Measurements from ENCODE around the gene SKI.

The SKI gene

DNA sequence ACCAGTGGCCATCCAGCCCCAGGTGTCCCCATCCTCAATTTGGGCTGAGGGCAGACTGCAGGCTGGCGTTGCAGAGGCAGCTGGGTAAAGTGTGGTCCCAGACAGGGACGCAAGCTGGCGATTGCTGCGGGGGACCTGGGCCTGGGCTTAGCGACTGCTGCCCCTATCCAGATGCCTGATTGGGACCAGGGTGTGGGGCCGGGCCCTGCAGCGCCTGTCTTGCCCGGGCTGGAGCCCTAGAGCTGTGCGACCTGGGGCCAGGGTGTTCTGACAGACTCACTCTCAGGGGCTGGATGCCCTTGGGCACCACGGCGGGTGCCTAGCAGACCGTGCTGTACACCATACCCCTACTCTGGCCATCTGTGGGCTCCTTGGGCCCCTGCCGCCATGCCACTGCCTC is 17.3 kb upstream of the SKI start:
- peak in 1 of 5 experiments; percentile 7 for DNase-seq

DNA sequence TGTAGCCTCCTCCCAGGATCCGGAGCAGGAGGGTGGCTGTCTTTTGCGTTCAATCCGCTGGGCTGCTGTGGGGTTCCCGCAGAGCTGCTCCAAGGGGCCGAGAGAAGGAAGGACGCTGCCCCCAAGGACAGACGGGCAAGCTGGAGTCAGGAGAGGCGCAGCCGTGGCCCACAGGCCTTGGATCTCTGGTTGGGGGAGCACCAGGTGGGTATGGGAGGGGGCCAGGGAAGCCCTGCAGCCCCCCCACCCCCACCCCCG is 15.9 kb upstream of the SKI start:
- DNase-seq: no peak

DNA sequence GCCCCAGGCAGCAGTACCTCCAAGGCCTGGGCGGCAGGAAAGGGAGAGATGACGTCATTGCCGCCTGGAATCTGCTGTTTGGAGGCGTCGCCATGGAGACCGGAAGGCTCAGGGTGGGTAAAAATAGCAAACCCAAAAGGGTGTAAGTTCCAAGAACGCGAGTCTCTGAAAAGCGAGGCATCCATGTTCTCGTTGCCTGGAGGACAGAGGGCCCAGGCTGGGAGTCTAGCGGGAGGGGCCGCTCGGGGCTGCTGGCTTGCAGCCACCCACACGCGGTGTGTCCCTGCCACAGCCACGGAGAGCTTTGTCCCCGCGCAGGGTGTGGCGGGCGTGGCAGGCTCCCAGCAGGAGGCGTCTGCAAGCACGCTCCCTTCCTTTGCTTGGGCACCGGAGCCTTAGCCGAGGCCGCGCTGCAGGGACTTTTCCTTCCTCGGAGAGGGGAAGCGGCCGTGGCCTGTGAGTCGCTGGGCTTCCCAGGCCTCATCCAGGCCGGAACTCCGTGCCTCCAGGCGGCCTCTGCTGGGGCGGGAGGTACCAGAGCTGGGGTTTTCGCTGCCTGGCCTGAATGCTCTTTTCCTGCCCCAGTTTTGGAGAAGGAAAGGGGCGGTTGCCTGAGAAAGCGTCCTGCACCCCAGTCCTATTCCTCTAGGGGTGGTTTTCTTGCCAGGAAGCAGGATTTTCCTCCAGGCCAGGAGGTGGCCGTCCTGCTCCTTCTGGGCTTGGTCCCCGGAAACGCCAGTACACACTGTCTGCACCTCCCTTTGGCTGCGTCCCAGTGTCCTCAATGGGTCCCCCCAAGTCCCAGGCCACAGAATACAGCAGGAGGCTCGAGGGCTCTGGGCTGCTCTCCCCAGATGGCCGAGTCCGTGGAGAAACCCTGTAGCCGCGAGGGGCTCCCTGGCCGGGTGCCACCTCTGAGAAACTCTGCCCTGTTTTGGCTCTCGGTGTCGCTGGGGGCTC is 15.3 kb upstream of the SKI start:
- peak in 3 of 5 experiments; percentile 50 to 67 (median 57) for DNase-seq

DNA sequence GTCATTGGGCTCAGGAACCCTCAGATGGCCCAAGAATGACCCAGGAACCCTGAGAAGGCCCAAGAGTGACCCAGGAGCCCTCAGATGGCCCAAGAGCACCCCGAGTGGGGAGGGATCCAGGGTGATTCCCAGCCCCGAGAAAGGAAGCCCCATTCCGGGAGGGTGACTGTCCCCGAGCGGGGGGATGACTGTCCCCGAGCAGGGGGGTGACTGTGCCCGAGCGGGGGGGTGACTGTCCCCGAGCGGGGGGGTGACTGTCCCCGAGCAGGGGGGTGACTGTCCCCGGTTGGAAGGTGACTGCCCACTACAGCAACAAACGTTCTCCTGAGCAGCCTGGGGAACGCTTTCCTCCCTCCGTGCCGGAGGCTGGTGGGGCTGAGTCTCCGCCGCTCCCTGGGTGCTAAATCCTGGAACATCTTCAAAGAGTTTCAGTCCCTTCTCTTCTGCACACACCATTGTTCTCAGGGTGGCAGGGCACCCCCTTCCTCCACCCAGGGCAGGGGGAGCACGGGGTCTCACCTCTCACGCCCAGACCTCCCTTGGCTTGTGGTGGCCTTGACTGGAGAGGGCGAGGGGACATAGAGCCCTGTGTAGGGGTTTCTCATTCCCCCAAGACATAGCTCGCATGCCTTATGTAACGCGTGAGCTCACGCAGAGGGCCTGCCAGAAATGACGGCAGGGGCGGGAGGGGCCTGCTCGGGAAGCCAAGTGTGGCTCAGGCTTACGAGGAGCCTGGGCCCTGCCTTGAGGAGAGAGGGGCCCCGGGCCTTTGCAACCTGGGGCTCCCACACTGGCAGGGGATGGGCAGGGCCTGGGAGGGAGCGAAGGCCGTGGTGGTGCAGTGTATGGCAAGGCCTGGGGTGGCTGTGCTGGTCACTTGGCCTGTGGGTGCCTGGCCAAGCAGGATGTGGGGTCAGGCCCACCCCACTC is 14.3 kb upstream of the SKI start:
- no peak for DNase-seq

DNA sequence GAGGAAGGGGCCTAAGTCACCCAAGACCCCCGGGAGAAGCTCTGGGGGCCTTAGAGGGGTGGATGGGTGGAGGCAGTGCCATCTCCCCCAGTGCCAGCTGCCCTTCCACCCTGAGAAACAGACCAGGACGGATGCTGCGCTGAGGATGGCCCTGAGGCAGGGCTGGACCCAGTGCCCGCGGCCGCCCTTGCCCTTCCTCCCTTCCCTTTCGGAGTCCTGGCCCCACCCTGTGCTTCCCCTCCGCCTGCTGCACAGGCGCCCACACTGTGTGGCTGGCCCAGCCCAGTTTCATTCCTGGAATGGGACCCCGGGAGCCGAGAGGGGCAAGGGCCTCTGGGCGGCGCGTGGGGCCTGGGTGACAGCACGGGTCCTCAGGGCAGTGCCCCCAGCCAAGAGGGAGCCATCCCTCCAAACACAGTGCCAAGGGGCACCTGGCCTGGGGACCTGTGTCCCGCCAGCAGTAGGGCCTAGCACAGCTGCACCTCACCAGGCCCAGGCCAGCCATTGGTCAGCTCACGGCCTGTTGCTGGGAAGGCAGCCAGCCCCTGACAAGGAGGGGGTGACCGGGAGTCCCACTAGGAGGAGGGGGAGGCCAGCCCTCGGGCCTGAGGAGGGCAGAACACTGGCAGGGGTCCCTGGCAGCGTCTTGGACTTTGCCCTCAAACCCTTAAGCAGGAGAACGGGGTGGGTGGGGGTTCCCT is 13.4 kb upstream of the SKI start:
- DNase-seq: no peak

DNA sequence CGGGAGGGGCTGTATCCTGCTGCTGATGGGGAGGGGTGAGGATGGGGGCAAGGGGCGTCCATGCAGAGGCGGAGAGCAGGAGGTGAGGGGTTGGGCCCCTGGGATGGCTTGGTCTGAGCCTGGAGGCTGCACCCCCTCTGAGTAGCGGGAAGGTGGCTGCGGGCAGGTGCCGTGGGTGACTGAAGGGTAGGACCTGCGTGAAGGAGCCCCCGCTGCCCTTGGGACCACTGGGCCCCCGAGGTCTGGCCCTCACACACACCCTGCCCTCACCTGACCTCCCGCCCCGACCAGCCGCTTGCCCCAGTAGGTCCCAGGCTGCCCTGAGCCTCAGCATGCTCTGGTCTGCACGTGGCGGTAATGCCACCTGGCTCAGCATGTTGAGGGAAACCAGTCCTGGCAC is 12.8 kb upstream of the SKI start:
- DNase-seq: no peak

DNA sequence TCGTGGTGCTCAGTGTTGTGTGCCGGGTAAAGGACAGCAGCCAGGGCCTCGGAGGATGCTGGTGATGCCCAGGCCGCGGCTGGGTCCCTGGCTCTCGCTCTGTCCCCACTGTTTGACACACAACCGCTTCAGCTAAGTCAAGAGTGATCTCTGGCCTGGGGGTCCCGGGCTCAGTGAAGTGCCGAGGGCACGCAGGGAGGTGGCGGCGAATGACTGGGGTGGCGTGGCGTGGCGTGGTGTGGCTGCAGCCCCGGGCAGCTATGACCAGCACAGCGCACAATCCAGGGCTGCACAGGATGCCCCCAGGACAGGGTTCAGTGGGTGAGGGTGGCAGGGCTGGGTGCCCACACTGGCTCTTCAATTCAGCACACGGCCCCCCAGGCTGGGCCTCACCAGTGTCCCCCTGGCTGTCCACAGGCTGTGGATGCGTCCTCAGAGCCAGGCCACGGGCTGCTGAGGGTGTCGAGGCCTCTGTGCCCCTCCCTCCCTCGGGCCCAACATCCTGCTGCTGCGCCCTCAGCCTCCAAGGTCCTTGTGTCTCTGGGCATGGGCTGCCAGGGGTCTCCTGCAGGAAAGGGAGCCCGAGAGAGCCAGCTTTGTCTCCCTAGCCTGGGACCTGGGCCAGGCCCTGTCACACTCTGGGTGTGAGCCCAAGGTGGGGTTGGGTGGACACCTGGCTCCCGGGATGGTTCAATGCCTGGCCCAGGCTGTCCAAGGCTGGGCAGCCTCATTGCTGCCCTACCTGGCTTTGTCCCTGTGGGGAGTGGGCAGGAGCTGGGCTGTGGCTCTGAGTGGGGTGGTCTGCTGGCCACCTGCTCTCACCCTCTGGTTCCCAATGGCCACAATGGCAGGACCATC is 12.0 kb upstream of the SKI start:
- no peak for DNase-seq

DNA sequence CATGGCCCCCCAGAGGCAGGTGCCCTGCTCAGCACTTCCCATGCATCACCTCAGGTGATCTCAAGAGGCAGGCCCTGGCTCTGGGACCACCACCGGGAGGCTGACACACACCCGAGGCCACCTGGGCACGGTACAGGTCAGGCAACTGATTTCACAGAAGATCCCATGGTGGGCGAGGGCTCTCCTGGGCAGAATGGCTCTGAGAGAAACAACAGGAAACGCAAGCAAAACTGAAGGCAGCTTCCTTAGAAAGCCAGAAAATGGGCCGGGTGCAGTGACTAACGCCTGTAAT is 11.4 kb upstream of the SKI start:
- no peak for DNase-seq

DNA sequence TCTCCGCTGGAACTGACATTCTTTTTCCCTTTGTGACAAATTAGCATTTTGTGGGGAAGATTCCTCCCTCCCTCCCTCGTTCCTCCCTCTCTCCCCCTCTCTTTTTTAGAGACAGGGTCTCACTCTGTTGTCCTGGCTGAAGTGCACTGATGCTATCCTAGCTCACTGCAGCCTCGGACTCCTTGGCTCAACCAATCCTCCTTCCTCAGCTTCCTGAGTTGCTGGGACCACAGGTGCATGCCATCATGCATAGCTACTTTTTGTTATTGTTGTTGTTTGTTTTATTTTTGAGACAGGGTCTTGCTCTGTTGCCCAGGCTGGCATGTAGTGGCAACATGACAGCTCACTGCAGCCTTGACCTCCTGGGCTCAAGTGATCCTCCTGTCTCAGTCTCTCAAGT is 6.8 kb upstream of the SKI start:
- DNase-seq: no peak

DNA sequence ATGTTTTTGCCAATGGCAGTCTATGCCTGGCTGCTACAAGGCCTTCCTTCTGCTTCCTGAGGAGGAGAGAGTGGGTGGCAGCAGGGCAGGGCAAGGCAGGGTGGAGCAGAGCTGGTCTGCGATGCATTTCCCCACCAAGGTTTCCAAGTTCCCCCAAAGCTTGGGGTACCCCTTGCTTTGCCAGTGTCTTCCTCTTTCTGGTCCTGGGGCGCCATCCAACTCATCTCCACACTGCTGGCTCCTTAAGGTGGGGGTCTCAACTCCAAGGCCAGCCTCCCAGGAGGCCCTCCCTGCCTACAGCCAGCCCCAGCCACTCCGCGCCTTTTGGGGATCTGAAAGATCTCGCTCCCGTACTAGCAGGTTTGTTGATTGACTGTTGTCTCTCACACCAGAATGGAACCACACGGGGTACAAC is 3.9 kb upstream of the SKI start:
- DNase-seq: no peak

DNA sequence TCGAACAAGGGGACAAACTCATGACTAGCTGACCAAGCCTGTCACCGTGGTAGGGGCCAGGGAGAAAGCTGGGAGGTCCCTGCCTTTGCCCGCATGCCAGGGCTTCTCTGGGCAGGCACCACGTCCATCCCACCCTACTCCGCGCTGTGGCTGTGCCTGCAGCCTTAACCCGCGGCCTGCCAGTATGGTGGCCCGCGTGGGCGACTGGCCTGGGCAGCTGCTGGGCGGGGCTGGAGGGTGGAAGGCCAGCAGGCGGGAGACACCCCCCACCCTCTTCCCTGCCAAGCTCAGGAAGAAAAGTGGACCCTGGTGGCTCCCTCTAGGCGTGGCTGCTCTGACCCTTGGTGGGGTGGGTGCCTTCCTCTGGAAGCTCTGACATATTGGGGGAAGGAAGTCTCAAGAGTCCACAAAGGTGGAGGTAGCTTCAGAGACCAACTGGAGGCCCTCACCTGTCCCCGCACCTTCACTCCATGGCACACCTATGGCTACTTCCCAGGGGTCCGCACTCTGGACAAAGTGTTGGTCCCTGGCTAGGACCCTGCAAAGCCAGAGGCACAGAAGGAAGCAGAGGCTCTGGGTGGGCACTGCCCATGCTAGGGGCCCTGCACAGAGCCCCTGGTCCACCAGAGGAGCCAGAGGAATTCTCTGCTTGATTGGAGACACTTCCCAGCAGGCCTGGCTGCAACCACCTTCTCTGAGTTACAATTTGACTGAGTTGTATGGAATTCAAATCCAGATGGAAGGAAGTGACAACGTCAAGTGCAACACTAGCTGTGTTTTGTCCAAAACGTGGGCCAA is 3.3 kb upstream of the SKI start:
- peak in 1 of 5 experiments; percentile 5 for DNase-seq

DNA sequence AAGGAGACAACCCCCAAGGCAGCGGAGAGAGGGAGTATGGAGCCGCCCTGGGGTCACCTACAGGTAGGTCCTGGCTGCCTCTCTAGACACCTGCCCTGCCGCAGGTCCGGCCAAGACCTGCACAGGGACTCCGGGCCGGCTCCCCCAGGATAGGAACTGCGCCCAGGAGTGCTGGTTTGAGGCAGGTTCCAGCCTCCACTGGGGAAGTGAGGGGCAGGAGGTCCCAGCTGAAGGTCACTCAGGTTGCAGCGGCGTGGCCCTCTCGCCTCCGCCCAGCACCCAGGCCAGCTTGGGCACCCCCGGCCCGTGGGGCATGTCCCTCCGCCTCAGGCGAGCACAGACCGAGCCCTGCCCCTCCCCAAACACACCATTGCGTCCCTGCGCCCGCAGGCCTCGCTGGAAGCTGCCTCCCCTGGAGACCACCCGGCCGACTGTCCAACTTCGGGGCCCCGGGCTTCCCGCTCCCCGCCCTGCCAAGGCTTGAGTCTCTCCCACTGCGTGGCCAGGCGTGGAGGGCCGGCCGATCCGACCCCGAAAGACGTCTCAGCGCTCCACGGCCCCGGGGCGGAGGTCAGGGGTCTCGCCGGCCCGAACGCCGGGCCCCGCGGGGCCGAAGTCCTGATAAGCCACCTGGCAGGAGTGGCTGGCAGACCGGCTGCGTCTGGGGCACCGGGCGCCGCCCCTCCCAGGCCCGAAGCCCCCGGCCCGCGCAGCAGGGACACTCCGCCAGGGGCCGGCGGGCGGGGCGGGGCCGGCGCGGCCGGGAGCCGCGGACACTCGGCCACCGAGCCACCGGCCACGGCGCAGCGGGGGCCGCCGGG is 1.4 kb upstream of the SKI start:
- peak in 1 of 5 experiments; percentile 9 for DNase-seq

DNA sequence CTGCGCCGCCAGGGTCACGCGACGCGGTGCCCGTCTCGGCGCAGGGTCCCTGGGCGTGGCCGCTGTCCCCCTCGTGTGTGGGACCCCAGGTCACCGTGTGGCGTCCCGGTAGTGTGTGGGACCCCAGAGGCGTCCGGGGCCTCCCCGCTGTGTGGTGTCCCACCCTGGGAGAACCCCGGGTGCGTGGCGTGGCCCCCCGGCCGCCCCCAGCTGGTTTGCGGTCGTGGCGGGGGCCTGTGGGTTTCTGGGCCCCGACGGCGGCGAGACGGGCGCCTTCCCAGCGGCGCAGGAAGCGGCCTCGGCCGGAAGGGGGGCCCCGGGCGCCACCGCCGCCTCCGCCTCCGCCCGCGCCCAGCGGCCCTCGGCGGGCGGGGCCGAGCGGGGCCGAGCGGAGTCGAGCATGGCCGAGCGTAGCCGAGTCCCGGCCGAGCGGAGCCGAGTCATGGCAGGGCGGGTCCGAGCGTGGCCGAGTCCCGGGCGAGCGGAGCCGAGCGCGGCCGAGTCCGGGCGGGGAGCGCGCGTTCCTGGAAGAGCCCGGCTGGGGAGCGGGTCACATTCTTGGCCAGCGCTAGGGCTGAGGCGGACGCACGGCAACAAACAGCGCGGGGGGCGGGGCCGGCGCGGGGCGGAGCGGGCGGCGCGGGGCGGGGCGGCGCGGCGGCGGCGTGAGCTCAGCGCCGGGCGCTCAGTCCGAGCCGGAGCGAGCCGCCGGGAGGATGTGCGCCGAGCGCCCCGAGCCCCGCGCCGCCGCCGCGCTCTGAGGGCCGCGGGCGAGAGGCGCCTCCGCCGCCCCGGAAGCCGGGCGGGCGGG is 568 bp upstream of the SKI start:
- DNase-seq: peak; percentile 83 to 98 (median 90)

DNA sequence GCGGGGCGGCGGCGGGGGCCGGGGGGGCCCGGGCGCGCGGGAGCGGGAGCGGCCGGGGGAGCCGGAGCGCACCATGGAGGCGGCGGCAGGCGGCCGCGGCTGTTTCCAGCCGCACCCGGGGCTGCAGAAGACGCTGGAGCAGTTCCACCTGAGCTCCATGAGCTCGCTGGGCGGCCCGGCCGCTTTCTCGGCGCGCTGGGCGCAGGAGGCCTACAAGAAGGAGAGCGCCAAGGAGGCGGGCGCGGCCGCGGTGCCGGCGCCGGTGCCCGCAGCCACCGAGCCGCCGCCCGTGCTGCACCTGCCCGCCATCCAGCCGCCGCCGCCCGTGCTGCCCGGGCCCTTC is 546 bp downstream of the SKI start:
- no peak for DNase-seq

DNA sequence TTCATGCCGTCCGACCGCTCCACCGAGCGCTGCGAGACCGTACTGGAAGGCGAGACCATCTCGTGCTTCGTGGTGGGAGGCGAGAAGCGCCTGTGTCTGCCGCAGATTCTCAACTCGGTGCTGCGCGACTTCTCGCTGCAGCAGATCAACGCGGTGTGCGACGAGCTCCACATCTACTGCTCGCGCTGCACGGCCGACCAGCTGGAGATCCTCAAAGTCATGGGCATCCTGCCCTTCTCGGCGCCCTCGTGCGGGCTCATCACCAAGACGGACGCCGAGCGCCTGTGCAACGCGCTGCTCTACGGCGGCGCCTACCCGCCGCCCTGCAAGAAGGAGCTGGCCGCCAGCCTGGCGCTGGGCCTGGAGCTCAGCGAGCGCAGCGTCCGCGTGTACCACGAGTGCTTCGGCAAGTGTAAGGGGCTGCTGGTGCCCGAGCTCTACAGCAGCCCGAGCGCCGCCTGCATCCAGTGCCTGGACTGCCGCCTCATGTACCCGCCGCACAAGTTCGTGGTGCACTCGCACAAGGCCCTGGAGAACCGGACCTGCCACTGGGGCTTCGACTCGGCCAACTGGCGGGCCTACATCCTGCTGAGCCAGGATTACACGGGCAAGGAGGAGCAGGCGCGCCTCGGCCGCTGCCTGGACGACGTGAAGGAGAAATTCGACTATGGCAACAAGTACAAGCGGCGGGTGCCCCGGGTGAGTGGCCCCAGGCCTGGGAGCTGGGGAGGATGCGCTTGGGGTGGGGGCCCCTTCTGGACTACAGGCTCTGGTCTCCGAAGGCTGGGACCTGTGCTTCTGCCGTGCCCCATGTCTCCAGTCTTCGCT is 1.1 kb downstream of the SKI start:
- peak in 3 of 5 experiments; percentile 25 to 87 (median 46) for DNase-seq

DNA sequence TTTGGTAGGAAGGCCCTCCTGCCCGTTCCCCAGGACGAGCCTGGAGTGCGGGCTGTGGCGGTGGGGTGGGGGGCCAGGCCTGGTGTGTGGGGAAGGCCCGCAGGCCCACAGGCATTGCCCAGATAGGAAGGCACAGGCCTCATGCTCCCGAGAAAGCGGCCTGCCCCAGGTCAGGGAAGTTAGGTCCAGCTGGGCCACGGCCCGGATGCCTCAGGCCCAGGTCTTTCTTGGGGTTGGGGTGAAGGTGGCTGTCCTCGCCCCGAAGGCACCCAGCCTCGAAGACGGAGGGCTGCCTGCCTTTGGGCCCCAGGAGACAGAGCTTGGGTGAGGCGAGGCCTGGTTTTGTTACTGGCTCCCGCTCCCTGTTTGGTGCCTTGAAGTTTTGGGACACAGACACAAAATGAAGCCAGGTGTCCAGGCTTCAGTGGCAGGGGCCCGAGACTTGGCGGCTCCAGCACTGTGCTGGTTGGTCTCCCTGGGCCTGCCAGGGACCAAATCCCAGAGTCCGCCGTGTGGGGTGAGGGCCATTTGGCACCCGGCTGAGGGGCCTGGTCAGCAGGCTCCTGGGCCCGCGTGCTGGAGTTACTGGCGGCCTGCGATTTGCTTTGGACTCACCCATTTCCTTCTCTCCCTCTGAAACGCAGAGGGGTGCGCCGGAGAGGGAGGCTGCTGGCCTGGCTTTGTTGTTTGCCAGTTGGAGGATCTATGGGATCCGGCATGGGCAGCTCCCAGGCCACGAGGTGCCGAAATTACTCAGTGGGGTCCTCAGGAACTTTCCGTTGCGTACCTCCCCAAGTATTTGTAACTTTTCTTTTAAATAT is 2.0 kb downstream of the SKI start:
- peak in 1 of 5 experiments; percentile 17 for DNase-seq

DNA sequence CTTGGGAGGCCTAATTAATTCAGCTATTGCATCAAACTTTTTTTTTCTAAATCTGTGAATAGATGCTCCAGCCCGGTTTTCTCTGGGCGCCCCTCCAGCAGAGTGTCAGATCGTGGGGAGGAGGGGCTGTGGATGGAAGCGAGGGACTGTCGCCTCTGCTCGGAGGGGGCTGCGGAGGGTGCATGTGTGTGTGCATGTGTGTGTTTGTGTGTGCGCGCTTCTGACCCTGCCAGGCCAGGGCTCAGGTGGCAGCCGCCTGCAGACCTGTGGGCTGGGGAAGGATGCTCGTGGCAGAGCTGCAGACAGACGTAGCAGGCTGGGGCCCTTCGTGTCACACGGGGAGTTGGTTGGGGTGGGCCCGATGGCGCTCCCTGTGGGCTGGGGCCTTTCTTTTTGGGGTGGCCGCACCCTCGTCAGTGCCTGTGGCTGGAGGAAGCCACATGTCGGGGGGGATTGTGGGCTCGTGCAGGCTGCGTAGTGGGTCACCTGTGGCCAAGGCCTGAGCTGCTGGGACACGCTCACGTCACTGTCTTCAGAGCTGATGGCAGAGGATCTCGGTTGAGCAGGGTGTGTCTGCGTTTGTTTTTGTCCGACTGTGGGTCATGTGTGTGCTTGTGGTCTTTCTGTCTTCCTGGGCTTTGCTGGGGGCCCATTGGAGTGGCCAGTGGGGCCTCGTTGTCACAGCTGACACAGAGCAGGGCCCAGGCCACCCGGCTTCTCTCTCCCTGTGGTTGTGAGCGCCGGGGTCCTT is 2.8 kb downstream of the SKI start:
- DNase-seq: peak in 3 of 5 experiments; percentile 57 to 91 (median 73)

All from T-helper 2 cell (primary cell).